Heart left ventricle (tissue), 16 donors: ENCODE measurements around the gene PCNT. TPM values are rescaled to one million over a fixed set of nuclear protein-coding genes. Genes with fewer than 3 reads are reported as not detected.

Experiments
- ATAC-seq, 4 donors: fragments of 200-7000 bp; cut with Tn5 transposase; one replicate each; pipeline ENCODE4 v1.9.1; 2020 to 2022; ENCODE audit warnings: moderate library complexity in 4 of 4, mild to moderate bottlenecking in 3 of 4, moderate number of reproducible peaks in 1 of 4
- DNase-seq, 5 donors: peaks; one replicate each; pipeline ENCODE4 v3.0.0-alpha.2; 2020
- H3K27ac ChIP-seq, 12 donors: fragments of 200-600 bp; sonication (generic) in 4 of 12; one replicate each; pipeline versions ENCODE4 v1.5.0 to v1.8.0; 2016 to 2022; ENCODE audit warnings: mild to moderate bottlenecking in 2 of 12
- H3K27me3 ChIP-seq, 9 donors: fragments of 200-600 bp; sonication (generic) in 2 of 9; one replicate each; pipeline versions ENCODE4 v1.5.1 to v1.8.0; 2016 to 2022; ENCODE audit warnings: mild to moderate bottlenecking in 3 of 9
- H3K36me3 ChIP-seq, 9 donors: fragments of 200-600 bp; sonication (generic) in 2 of 9; one replicate each; pipeline versions ENCODE4 v1.5.0 to v1.8.0; 2018 to 2022; ENCODE audit warnings: mild to moderate bottlenecking in 2 of 9
- H3K4me1 ChIP-seq, 12 donors: fragments of 200-600 bp; sonication (generic) in 4 of 12; one replicate each; pipeline versions ENCODE4 v1.5.0 to v1.8.0; 2016 to 2022; ENCODE audit warnings: mild to moderate bottlenecking in 3 of 12
- H3K4me3 ChIP-seq, 12 donors: fragments of 200-600 bp; sonication (generic) in 4 of 12; one replicate each; pipeline versions ENCODE4 v1.5.0 to v1.8.0; 2017 to 2022; ENCODE audit warnings: mild to moderate bottlenecking in 9 of 12, moderate library complexity in 4 of 12
- H3K9me3 ChIP-seq, 12 donors: fragments of 200-600 bp; sonication (generic) in 4 of 12; one replicate each; pipeline versions ENCODE4 v1.5.0 to v1.8.0; 2016 to 2022; ENCODE audit warnings: mild to moderate bottlenecking in 1 of 12
- CTCF ChIP-seq, 12 donors: fragments of 200-600 bp; sonication (generic) in 4 of 12; IDR thresholded peaks; one replicate each; pipeline versions ENCODE4 v1.5.0 to v1.8.0; 2018 to 2022; ENCODE audit warnings: antibody characterized with exemption in 12 of 12, mild to moderate bottlenecking in 5 of 12
- POLR2A ChIP-seq, 2 donors: fragments of 450-650 bp; IDR thresholded peaks; one replicate each; pipeline ENCODE4 v1.6.1; 2017; ENCODE audit warnings: antibody characterized with exemption in 2 of 2, mild to moderate bottlenecking in 2 of 2, moderate library complexity in 2 of 2
- WGBS, 4 donors: extraction: QIAGEN DNeasy Blood & Tissue Kit in 2 of 4; methylation state at CpG; one replicate each; pipeline versions ENCODE4 v1.1.5 to v1.1.7; 2013 to 2018; 5-methylcytosine and 5-hydroxymethylcytosine counted together
- intact Hi-C, 10 donors: fragments of 100-400 bp; cut with DNase I; formaldehyde crosslinking; loops; one replicate each; pipeline versions ENCODE4 v1.11.1 to v1.14.2; 2022
- polyA plus RNA-seq, 2 donors: library from polyadenylated mRNA; stranded (reverse); fragments of 200-250 nt; gene quantifications; one replicate each; pipeline ENCODE4 v1.2.3, GENCODE V29; 2013
- total RNA-seq, 9 donors: library from RNA; depleted of rRNA in 2 of 9; stranded (reverse); fragments of >200 nt in 2 of 9; fragmentation: NEBNext Ultra II Directional in 3 of 9; extraction: Animal tissue kit (Norgen Biotek cat#: 25700) in 3 of 9; gene quantifications; one replicate each; pipeline versions ENCODE4 v1.1.0 to v1.2.4, GENCODE V29; 2016 to 2023
- donor health status: ischemic (EF 13 %, LVEDD 7.1; RV severe dilation, severe dysfunction).
- donor health status: healthy with polysubstance abuse.
- donor health status: DM: no; HTN: yes; CAD: no.
- donor health status: DM: no; HTN: no; CAD: no.
- donor health status: ischemic (EF 25% LVEDD 6.9; RV normal size, moderate dysfunction).
- donor health status: ischemic (EF 25% LVEDD 5.7; RV mildly dilated, moderate dysfunction).
- donor health status: healthy.
- donor health status: DM: yes; HTN: yes; CAD: no.
- donor health status: ischemic (EF 35%, LVEDD 5.7; RV mildly dilated, moderate dysfunction).
- donor health status: nonischemic (EF 11% LVEDD 7.7; RV severe dilation, severe dysfunction).
- donor health status: DM: yes; HTN: yes; CAD: no.
- donor health status: PGD.
- donor health status: ischemic (EF 29% LVEDD 5.4; RV normal size, mild dysfunction).
- donor health status: nonischemic (EF 23%, LVEDD 6.1; RV moderate dilation, normal function).

The PCNT gene
- total and polyA plus RNA-seq, 11 donors, result 17.0 to 73.0 (median 36.7) TPM

GRCh38 chr21:46355161-46356004 is 31.4 kb downstream of the PCNT start:
- intact Hi-C loops, result no loop called here
- no peak for TF ChIP-seq POLR2A (IDR thresholded peaks at IDR 0.05)
- 90 to 96% (median 94%) methylated on average over 20 to 33 of the region's 33 CpGs for WGBS, 4 donors
- Histone ChIP-seq H3K27me3 (no peaks in the 10 kb centered on the region), H3K9me3 (no peaks in the 10 kb centered on the region), H3K4me3 (no peak overlapping the region), H3K27ac (no peak overlapping the region), H3K36me3 (peaks cover 0 to 95% (median 84%) of the 10 kb centered on the region in 9 donors), H3K4me1 (no peaks in the 10 kb centered on the region)
- ATAC-seq, result no peak
- DNase-seq, result no peak

GRCh38 chr21:46356005-46356338 is 32.0 kb downstream of the PCNT start:
- DNase-seq (no peak), ATAC-seq (peak in 1 of 4 donors; percentile 6)
- intact Hi-C loops, result no loop called here
- 92 to 97% (median 95%) methylated on average over 13 of the region's 13 CpGs for WGBS, 4 donors
- Histone ChIP-seq H3K4me1 (no peaks in the 10 kb centered on the region), H3K4me3 (no peak overlapping the region), H3K27me3 (no peaks in the 10 kb centered on the region), H3K27ac (no peak overlapping the region), H3K36me3 (peaks cover 0 to 95% (median 84%) of the 10 kb centered on the region in 9 donors), H3K9me3 (no peaks in the 10 kb centered on the region)
- TF ChIP-seq POLR2A (IDR thresholded peaks at IDR 0.05) (no peak), CTCF (IDR thresholded peaks at IDR 0.05) (no peak)

GRCh38 chr21:46356494-46357334 is 32.8 kb downstream of the PCNT start:
- intact Hi-C loops, result no loop called here
- peak in 3 of 4 donors; percentile 2 to 18 (median 9) for ATAC-seq
- TF ChIP-seq CTCF (IDR thresholded peaks at IDR 0.05) (no peak), POLR2A (IDR thresholded peaks at IDR 0.05) (no peak)
- H3K27ac ChIP-seq, result no peak overlapping the region
- WGBS, 4 donors, result 89 to 90% (median 89%) methylated on average over 23 of the region's 23 CpGs
- no peak overlapping the region for H3K4me3 ChIP-seq
- no peaks in the 10 kb centered on the region for H3K9me3 ChIP-seq
- DNase-seq, result no peak
- H3K27me3 ChIP-seq, result no peaks in the 10 kb centered on the region
- H3K4me1 ChIP-seq, result no peaks in the 10 kb centered on the region
- peaks cover 0 to 95% (median 84%) of the 10 kb centered on the region in 9 donors for H3K36me3 ChIP-seq

- no peaks in the 10 kb centered on the region for H3K9me3 ChIP-seq
- peaks cover 0 to 95% (median 83%) of the 10 kb centered on the region in 9 donors for H3K36me3 ChIP-seq
- ATAC-seq (no peak), DNase-seq (no peak)
- TF ChIP-seq POLR2A (IDR thresholded peaks at IDR 0.05), result no peak
- no peak for TF ChIP-seq CTCF (IDR thresholded peaks at IDR 0.05)
- no peaks in the 10 kb centered on the region for H3K4me1 ChIP-seq
- H3K4me3 ChIP-seq, result no peak overlapping the region
- H3K27ac ChIP-seq, result no peak overlapping the region
- intact Hi-C loops, result no loop called here
- no peaks in the 10 kb centered on the region for H3K27me3 ChIP-seq
- WGBS, 4 donors, result 78 to 87% (median 85%) methylated on average over 4 of the region's 4 CpGs
Observed at GRCh38 chr21:46357335-46357604, 33.3 kb downstream of the PCNT start.
